GM12878 (cell line): ENCODE measurements around the gene ERO1A. TPM values are rescaled to one million over a fixed set of nuclear protein-coding genes. Genes with fewer than 3 reads are reported as not detected.

Experiments
- ATAC-seq: fragments of 200-7000 bp; cut with Tn5 transposase; 3 replicates; pipeline ENCODE4 v1.9.1; 2020; ENCODE audit warnings: mild to moderate bottlenecking, moderate library complexity
- BruUV-seq: library from RNA; stranded (reverse); fragments of 400-500 nt; replicated peaks from 2 replicates; lab custom pipeline; 2021; lab: Mats Ljungman, UMichigan
- CTCF ChIA-PET: fragments of 300-600 bp; sonication (Branson Sonifier 250); formaldehyde crosslinking; extraction: SDS; loops from one replicate; lab custom pipeline; 2021; ENCODE audit warnings: inconsistent platforms; lab: Yijun Ruan, JAX
- POLR2A ChIA-PET: fragments of 350-600 bp; formaldehyde crosslinking; extraction: SDS; loops from one replicate; lab custom pipeline; 2021; ENCODE audit warnings: inconsistent platforms; lab: Charles Lee
- RAD21 ChIA-PET: fragments of 300-600 bp; sonication (Branson Sonifier 250); formaldehyde crosslinking; loops from one replicate; lab custom pipeline; 2023; ENCODE audit warnings: antibody characterized with exemption; ENCODE audit not compliant: unreplicated experiment; lab: Charles Lee
- SMC1A ChIA-PET: fragments of 300-600 bp; sonication (Branson Sonifier 250); formaldehyde crosslinking; loops from one replicate; lab custom pipeline; 2023; ENCODE audit not compliant: unreplicated experiment, uncharacterized antibody; lab: Charles Lee
- DNase-seq: peaks from one replicate; pipeline ENCODE4 v3.0.0-alpha.2; 2011; ENCODE audit warnings: low read depth, low spot score
- FAIRE-seq: peaks from 3 replicates; lab custom pipeline; 2011; peaks lifted over from hg19 to GRCh38; lab: Jason Lieb, UNC
- H2AFZ ChIP-seq: 2 replicates; pipeline ENCODE4 v1.6.0; 2011; ENCODE audit warnings: low read depth, low read length, control low read depth; ENCODE audit not compliant: control insufficient read depth
- H3K27ac ChIP-seq: 2 replicates; pipeline ENCODE4 v1.5.1; 2011; ENCODE audit warnings: control low read depth; ENCODE audit not compliant: control insufficient read depth, insufficient read depth
- H3K27me3 ChIP-seq, 2 experiments: replicated peaks in 1 of 2; 2 replicates each; pipeline versions ENCODE4 v1.6.0 to v1.6.1; 2011; ENCODE audit warnings: low read length in 1 of 2; ENCODE audit not compliant: control insufficient read depth in 2 of 2, insufficient read depth in 2 of 2
- H3K36me3 ChIP-seq, 2 experiments: 2 replicates each; pipeline ENCODE4 v1.5.1; 2011; ENCODE audit warnings: low read length in 1 of 2; ENCODE audit not compliant: control insufficient read depth in 2 of 2, insufficient read depth in 2 of 2
- H3K4me1 ChIP-seq: 2 replicates; pipeline ENCODE4 v1.6.1; 2011; ENCODE audit warnings: mild to moderate bottlenecking, low read length, moderate library complexity, mixed read lengths; ENCODE audit not compliant: control insufficient read depth, insufficient read depth
- H3K4me2 ChIP-seq: 2 replicates; pipeline ENCODE4 v1.6.0; 2011; ENCODE audit warnings: control low read depth; ENCODE audit not compliant: control insufficient read depth, insufficient read depth
- H3K4me3 ChIP-seq: fragments of 200-600 bp; sonication (generic); 2 replicates; pipeline ENCODE4 v1.5.1; 2016
- H3K79me2 ChIP-seq: 2 replicates; pipeline ENCODE4 v1.6.0; 2011; ENCODE audit warnings: low read length; ENCODE audit not compliant: control insufficient read depth, insufficient read depth
- H3K9ac ChIP-seq: 2 replicates; pipeline ENCODE4 v1.8.0; 2011; ENCODE audit warnings: low read length, control low read depth, mixed read lengths; ENCODE audit not compliant: control insufficient read depth, insufficient read depth
- H3K9me3 ChIP-seq: replicated peaks from 3 replicates; pipeline ENCODE4 v1.5.1; 2011; ENCODE audit warnings: mild to moderate bottlenecking, low read length; ENCODE audit not compliant: control insufficient read depth, insufficient read depth
- H4K20me1 ChIP-seq: 2 replicates; pipeline ENCODE4 v1.6.0; 2011; ENCODE audit not compliant: control insufficient read depth, insufficient read depth
- BHLHE40 ChIP-seq, 2 experiments: fragments of 450-650 bp in 1 of 2; IDR thresholded peaks; 2 replicates each; pipeline ENCODE4 v1.6.1; 2011 to 2017; ENCODE audit warnings: low read depth in 2 of 2, borderline replicate concordance in 1 of 2, improper control_type of control experiment in 1 of 2, low read length in 1 of 2, mild to moderate bottlenecking in 1 of 2
- CEBPZ ChIP-seq: fragments of 150-350 bp; IDR thresholded peaks from 2 replicates; pipeline ENCODE4 v1.6.1; 2016; ENCODE audit warnings: low read depth, low read length
- ETV6 ChIP-seq, 2 experiments: fragments of 450-650 bp in 1 of 2; IDR thresholded peaks in 1 of 2; conservative IDR thresholded peaks in 1 of 2; 2 replicates each; pipeline ENCODE4 v1.6.1; 2014; ENCODE audit warnings: antibody characterized with exemption in 1 of 2, borderline replicate concordance in 1 of 2, low read depth in 1 of 2, mild to moderate bottlenecking in 1 of 2, moderate library complexity in 1 of 2
- MEF2B ChIP-seq: fragments of 450-650 bp; IDR thresholded peaks from 2 replicates; pipeline ENCODE4 v1.6.1; 2018; ENCODE audit warnings: mild to moderate bottlenecking, moderate library complexity; ENCODE audit not compliant: partially characterized antibody, poor library complexity, severe bottlenecking
- MLLT1 ChIP-seq: fragments of 450-650 bp; IDR thresholded peaks from 2 replicates; pipeline ENCODE4 v1.6.1; 2016; ENCODE audit warnings: mild to moderate bottlenecking
- NFYA ChIP-seq: IDR thresholded peaks from 2 replicates; pipeline ENCODE4 v1.6.1; 2011; ENCODE audit warnings: low read depth, mild to moderate bottlenecking, low read length, improper control_type of control experiment, borderline replicate concordance
- NR2C2 ChIP-seq: IDR thresholded peaks from 2 replicates; pipeline ENCODE4 v1.6.1; 2011; ENCODE audit warnings: borderline replicate concordance, low read depth; ENCODE audit not compliant: control insufficient read depth, insufficient read length
- NRF1 ChIP-seq: conservative IDR thresholded peaks from 2 replicates; pipeline ENCODE4 v1.6.1; 2011; ENCODE audit warnings: mild to moderate bottlenecking, low read depth, low read length, improper control_type of control experiment
- PAX5 ChIP-seq: IDR thresholded peaks from 2 replicates; pipeline ENCODE4 v1.6.1; 2011; ENCODE audit warnings: low read depth, low read length, borderline replicate concordance
- PRDM15 ChIP-seq: fragments of 450-650 bp; formaldehyde crosslinking; IDR thresholded peaks from 2 replicates; pipeline ENCODE4 v1.4.0; 2020; ENCODE audit warnings: mild to moderate bottlenecking, moderate library complexity
- RUNX3 ChIP-seq: IDR thresholded peaks from 2 replicates; pipeline ENCODE4 v1.6.1; 2012; ENCODE audit warnings: low read length, inconsistent platforms
- SRF ChIP-seq, 2 experiments: IDR thresholded peaks; 2 replicates each; pipeline ENCODE4 v1.6.1; 2011; ENCODE audit warnings: low read depth in 2 of 2, low read length in 2 of 2, mild to moderate bottlenecking in 1 of 2, moderate library complexity in 1 of 2
- TBL1XR1 ChIP-seq: IDR thresholded peaks from 2 replicates; pipeline ENCODE4 v1.6.1; 2012; ENCODE audit warnings: low read depth, low read length, improper control_type of control experiment
- ZNF622 ChIP-seq: fragments of 450-650 bp; IDR thresholded peaks from 2 replicates; pipeline ENCODE4 v1.6.1; 2017; ENCODE audit warnings: mild to moderate bottlenecking, inconsistent platforms
- WGBS: methylation state at CpG from one replicate; pipeline ENCODE4 v1.1.6; 2016; ENCODE audit warnings: low lambda C conversion rate; ENCODE audit not compliant: insufficient replicate concordance, insufficient coverage; ENCODE audit errors: missing lambda C conversion rate; 5-methylcytosine and 5-hydroxymethylcytosine counted together
- in situ Hi-C: fragments of 300-500 bp; cut with MboI; formaldehyde crosslinking; loops from 9 replicates; pipeline ENCODE4 v1.14.3; 2018; ENCODE audit warnings: mixed read lengths
- intact Hi-C: fragments of 100-400 bp; cut with micrococcal nuclease; formaldehyde crosslinking; loops from one replicate; pipeline ENCODE4 v1.14.2; 2022; ENCODE audit not compliant: unreplicated experiment
- polyA plus RNA-seq, 11 experiments: library from polyadenylated mRNA; depleted of rRNA in 4 of 11; unstranded in 6 of 11; stranded (reverse) in 5 of 11; fragments of >200 nt; fragmentation: Nextera tagmentation in 4 of 11; fragmentation: Illumina TruSeq in 1 of 11; extraction: Ambion mirVana in 4 of 11; extraction: Trizol in 1 of 11; gene quantifications; 1 replicate in 1 of 11; 2 replicates in 10 of 11; pipeline versions ENCODE4 v1.2.1 to v1.2.3, GENCODE V29; 2011 to 2016; ENCODE audit warnings: inconsistent platforms in 2 of 11, missing spikeins in 2 of 11, low read depth in 1 of 11
- total RNA-seq, 4 experiments: library from RNA; depleted of rRNA in 3 of 4; stranded (reverse); fragments of >200 nt in 3 of 4; fragmentation: Illumina TruSeq in 1 of 4; extraction: Trizol in 1 of 4; gene quantifications; 2 replicates each; pipeline versions ENCODE4 v1.2.1 to v1.2.3, GENCODE V29; 2013 to 2021

Gene ERO1A
- total and polyA plus RNA-seq, 10 of the 15 experiments (the other 5 are each of a cell fraction or from before 2014, with no cell fraction given): 17.5 to 93.1 (median 48.5) TPM

GRCh38 chr14:52640137-52640536, 55.2 kb downstream of the ERO1A start (continued):
- no peak for TF ChIP-seq CEBPZ

GRCh38 chr14:52619687-52620086, 75.7 kb downstream of the ERO1A start:
- H3K9ac ChIP-seq: no peak overlapping the region
- H3K27me3 ChIP-seq: no peaks in the 10 kb centered on the region
- H3K4me3 ChIP-seq: no peak overlapping the region
- intact Hi-C loops: no loop called here
- ATAC-seq (no peak), DNase-seq (no peak), FAIRE-seq (no peak)
- H3K4me2 ChIP-seq: no peak overlapping the region
- H3K27ac ChIP-seq: no peak overlapping the region
- H2AFZ ChIP-seq: no peak overlapping the region
- ChIA-PET CTCF (interaction anchor here (1.0 kb wide), 1 partner anchor 320 kb away, joined by 3 read pairs; no protein-coding TSS in a partner anchor), SMC1A (interaction anchor here (1.4 kb wide), 1 partner anchor 21 kb away, joined by 3 read pairs; no protein-coding TSS in a partner anchor), POLR2A (interaction anchor here (0.6 kb wide), 1 partner anchor 493 kb away, joined by 4 read pairs; no protein-coding TSS in a partner anchor), RAD21 (no interaction called here)
- no peaks in the 10 kb centered on the region for H3K36me3 ChIP-seq
- BruUV-seq: no TSS peak
- in situ Hi-C loops: no loop called here
- no peaks in the 10 kb centered on the region for H3K4me1 ChIP-seq
- H3K79me2 ChIP-seq: no peaks in the 10 kb centered on the region
- H3K9me3 ChIP-seq: no peaks in the 10 kb centered on the region
- no peaks in the 10 kb centered on the region for H4K20me1 ChIP-seq
- WGBS: 78% methylated on average over 1 of the region's 1 CpG
- TF ChIP-seq NFYA (no peak), MLLT1 (no peak), ZNF622 (no peak), TBL1XR1 (no peak), RUNX3 (no peak), NR2C2 (no peak), PAX5 (no peak), BHLHE40 (IDR thresholded peaks at IDR 0.05; ENCODE audit: borderline replicate concordance in 1 of 2, low read depth in 2 of 2, low read length in 1 of 2) (no peak), PRDM15 (CRISPR knock-in tag) (no peak), ETV6 (conservative IDR thresholded peaks at IDR 0.05 in 1 of 2, IDR thresholded peaks at IDR 0.05 in 1 of 2; ENCODE audit: borderline replicate concordance in 1 of 2, low read depth in 1 of 2) (no peak), NRF1 (no peak), SRF (IDR thresholded peaks at IDR 0.05; ENCODE audit: low read depth in 2 of 2, low read length in 2 of 2) (no peak), MEF2B (no peak)
